Upper lobe of left lung (tissue), 6 donors: ENCODE results near the gene CUEDC2. TPM values are rescaled to one million over a fixed set of nuclear protein-coding genes. Genes with fewer than 3 reads are reported as not detected.

Source experiments
- ATAC-seq, 2 donors: fragments of 200-7000 bp; cut with Tn5 transposase; one replicate each; pipeline ENCODE4 v1.9.1; 2022; ENCODE audit warnings: mild to moderate bottlenecking in 2 of 2, moderate library complexity in 2 of 2; ENCODE audit not compliant: low FRiP score in 2 of 2
- DNase-seq, 2 donors: peaks; one replicate each; pipeline ENCODE4 v3.0.0-alpha.2; 2019 to 2020
- H3K27ac ChIP-seq, 4 donors: fragments of 200-600 bp; sonication (generic); one replicate each; pipeline ENCODE4 v1.5.1; 2016 to 2019
- H3K27me3 ChIP-seq, 4 donors: fragments of 200-600 bp; sonication (generic); one replicate each; pipeline ENCODE4 v1.5.1; 2017 to 2019
- H3K36me3 ChIP-seq, 4 donors: fragments of 200-600 bp; sonication (generic); one replicate each; pipeline ENCODE4 v1.5.1; 2016 to 2019
- H3K4me1 ChIP-seq, 4 donors: fragments of 200-600 bp; sonication (generic); one replicate each; pipeline ENCODE4 v1.5.1; 2018 to 2019
- H3K4me3 ChIP-seq, 4 donors: fragments of 200-600 bp; sonication (generic); one replicate each; pipeline ENCODE4 v1.5.1; 2017 to 2019; ENCODE audit warnings: mild to moderate bottlenecking in 2 of 4, moderate library complexity in 1 of 4
- H3K9me3 ChIP-seq, 4 donors: fragments of 200-600 bp; sonication (generic); one replicate each; pipeline ENCODE4 v1.5.1; 2018 to 2019
- CTCF ChIP-seq, 6 experiments: fragments of 450-650 bp in 4 of 6; fragments of 200-600 bp in 2 of 6; sonication (generic) in 2 of 6; IDR thresholded peaks; one replicate each; pipeline ENCODE4 v1.5.1; 2016 to 2019; ENCODE audit warnings: antibody characterized with exemption in 6 of 6
- EP300 ChIP-seq, 4 donors: sonication (generic); formaldehyde crosslinking; IDR thresholded peaks; one replicate each; pipeline ENCODE4 v1.5.1; 2017; ENCODE audit warnings: antibody characterized with exemption in 4 of 4, control low read depth in 2 of 4
- POLR2A ChIP-seq, 4 donors: fragments of 450-650 bp; IDR thresholded peaks; one replicate each; pipeline ENCODE4 v1.5.1; 2016 to 2017; ENCODE audit warnings: antibody characterized with exemption in 4 of 4, mild to moderate bottlenecking in 2 of 4
- POLR2AphosphoS5 ChIP-seq, 2 donors: sonication (generic); formaldehyde crosslinking; IDR thresholded peaks; one replicate each; pipeline ENCODE4 v1.5.1; 2017; ENCODE audit warnings: antibody characterized with exemption in 2 of 2
- WGBS, 2 donors: methylation state at CpG; one replicate each; pipeline ENCODE4 v1.1.5; 2017 to 2018; 5-methylcytosine and 5-hydroxymethylcytosine counted together
- total RNA-seq, 6 donors: library from RNA; depleted of rRNA in 4 of 6; stranded (reverse); fragments of >200 nt in 4 of 6; gene quantifications; one replicate each; pipeline versions ENCODE4 v1.1.0 to v1.2.1, GENCODE V29; 2016 to 2021
- donor health status: DM: no; HTN: no; CAD: no; lungs with moderate emphysema.
- donor health status: DM: no; HTN: yes; CAD: no; lungs with severe emphysema.

The CUEDC2 gene
- total RNA-seq, 6 donors from 2014 or later = 33.1 to 67.1 (median 46.5) TPM

GRCh38 chr10:102475451-102476040 is 43.2 kb upstream of the CUEDC2 start:
- H3K4me3 ChIP-seq = no peak overlapping the region
- DNase-seq (peak in 1 of 2 donors; percentile 54), ATAC-seq (no peak)
- TF ChIP-seq POLR2A (IDR thresholded peaks at IDR 0.05) (no peak), EP300 (IDR thresholded peaks at IDR 0.05) (no peak), POLR2AphosphoS5 (IDR thresholded peaks at IDR 0.05) (no peak), CTCF (IDR thresholded peaks at IDR 0.05) (no peak)
- no peaks in the 10 kb centered on the region for H3K27me3 ChIP-seq
- no peak overlapping the region for H3K27ac ChIP-seq
- 95 to 96% methylated on average over 9 of the region's 9 CpGs for WGBS, 2 donors
- H3K9me3 ChIP-seq = no peaks in the 10 kb centered on the region
- peaks cover 4 to 43% (median 15%) of the 10 kb centered on the region in 4 donors for H3K36me3 ChIP-seq
- H3K4me1 ChIP-seq = peaks cover 0 to 14% (median 7%) of the 10 kb centered on the region in 4 donors

- ATAC-seq (no peak), DNase-seq (peak in 1 of 2 donors; percentile 66)
- H3K4me1 ChIP-seq = peaks cover 0 to 23% (median 13%) of the 10 kb centered on the region in 4 donors
- H3K4me3 ChIP-seq = no peak overlapping the region
- H3K27me3 ChIP-seq = no peaks in the 10 kb centered on the region
- no peak for TF ChIP-seq EP300 (IDR thresholded peaks at IDR 0.05)
- peaks cover 0 to 27% (median 3%) of the 10 kb centered on the region in 4 donors for H3K36me3 ChIP-seq
- 82 to 91% methylated on average over 20 to 27 of the region's 27 CpGs for WGBS, 2 donors
- no peaks in the 10 kb centered on the region for H3K9me3 ChIP-seq
- H3K27ac ChIP-seq = no peak overlapping the region
These were observed 41.3 kb upstream of the CUEDC2 start for GRCh38 chr10:102473445-102474331.

DNA sequence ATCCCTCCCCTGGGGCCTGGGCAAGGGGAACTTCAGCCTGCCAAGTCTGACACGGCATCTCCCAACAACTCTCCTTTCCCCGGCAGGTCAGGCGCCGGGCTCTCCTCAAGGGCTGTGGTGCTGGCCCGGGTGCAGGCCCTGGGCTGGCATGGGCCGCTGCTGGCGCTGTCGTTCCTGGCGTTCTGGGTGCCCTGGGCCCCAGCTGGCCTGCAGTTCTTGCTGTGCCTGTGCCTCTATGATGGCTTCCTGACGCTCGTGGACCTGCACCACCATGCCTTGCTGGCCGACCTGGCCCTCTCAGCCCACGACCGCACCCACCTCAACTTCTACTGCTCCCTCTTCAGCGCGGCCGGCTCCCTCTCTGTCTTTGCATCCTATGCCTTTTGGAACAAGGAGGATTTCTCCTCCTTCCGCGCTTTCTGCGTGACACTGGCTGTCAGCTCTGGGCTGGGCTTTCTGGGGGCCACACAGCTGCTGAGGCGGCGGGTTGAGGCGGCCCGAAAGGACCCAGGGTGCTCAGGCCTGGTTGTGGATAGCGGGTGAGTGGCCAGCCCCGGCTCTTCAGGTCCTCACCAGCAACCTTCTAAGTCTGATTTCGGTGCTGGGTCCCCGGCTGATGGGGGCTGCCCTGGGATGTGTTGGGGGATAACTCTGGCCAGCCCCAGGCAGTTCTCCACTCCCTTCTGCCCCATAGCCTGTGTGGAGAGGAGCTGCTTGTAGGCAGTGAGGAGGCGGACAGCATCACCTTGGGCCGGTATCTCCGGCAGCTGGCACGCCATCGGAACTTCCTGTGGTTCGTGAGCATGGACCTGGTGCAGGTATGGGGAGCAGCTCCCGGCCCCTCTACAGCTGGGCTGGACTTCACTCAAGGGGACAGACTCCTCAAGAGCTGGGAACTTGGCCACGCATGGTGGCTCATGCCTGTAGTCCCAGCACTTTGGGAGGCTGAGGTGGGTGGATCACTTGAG is 38.5 kb upstream of the CUEDC2 start:
- H3K4me1 ChIP-seq = peaks cover 0 to 20% (median 14%) of the 10 kb centered on the region in 4 donors
- 93 to 98% methylated on average over 25 to 28 of the region's 36 CpGs for WGBS, 2 donors
- DNase-seq (peak in 1 of 2 donors; percentile 77), ATAC-seq (no peak)
- H3K4me3 ChIP-seq = no peak overlapping the region
- peak overlapping the region in 1 of 4 donors; percentile 83 for H3K27ac ChIP-seq
- no peaks in the 10 kb centered on the region for H3K27me3 ChIP-seq
- H3K36me3 ChIP-seq = peaks cover 0 to 15% (median 3%) of the 10 kb centered on the region in 4 donors
- no peak for TF ChIP-seq EP300 (IDR thresholded peaks at IDR 0.05)
- TF ChIP-seq POLR2A (IDR thresholded peaks at IDR 0.05) = no peak
- no peak for TF ChIP-seq CTCF (IDR thresholded peaks at IDR 0.05)
- no peak for TF ChIP-seq POLR2AphosphoS5 (IDR thresholded peaks at IDR 0.05)
- no peaks in the 10 kb centered on the region for H3K9me3 ChIP-seq

- no peak for TF ChIP-seq CTCF (IDR thresholded peaks at IDR 0.05)
- no peak for TF ChIP-seq EP300 (IDR thresholded peaks at IDR 0.05)
- no peak for TF ChIP-seq POLR2A (IDR thresholded peaks at IDR 0.05)
- no peak for TF ChIP-seq POLR2AphosphoS5 (IDR thresholded peaks at IDR 0.05)
- H3K27ac ChIP-seq = peak overlapping the region; percentile 64 to 83 (median 78)
- peaks cover 0 to 15% (median under 1%) of the 10 kb centered on the region in 4 donors for H3K36me3 ChIP-seq
- ATAC-seq = peak; percentile 9 to 63
- DNase-seq = no peak
- H3K9me3 ChIP-seq = no peaks in the 10 kb centered on the region
- peaks cover 0 to 20% (median 15%) of the 10 kb centered on the region in 4 donors for H3K4me1 ChIP-seq
- H3K27me3 ChIP-seq = no peaks in the 10 kb centered on the region
- 86 to 90% methylated on average over 9 of the region's 9 CpGs for WGBS, 2 donors
- H3K4me3 ChIP-seq = no peak overlapping the region
These were observed 36.3 kb upstream of the CUEDC2 start for GRCh38 chr10:102468683-102469082.
